NCI-H2171 treated with DMSO at 0.1 percent for 48 hours (cell line): ENCODE data around the gene LSM10.

Experiments
- DNase-seq: peaks from one replicate; lab custom pipeline; 2025; lab: John Stamatoyannopoulos, UW

Gene LSM10

DNA sequence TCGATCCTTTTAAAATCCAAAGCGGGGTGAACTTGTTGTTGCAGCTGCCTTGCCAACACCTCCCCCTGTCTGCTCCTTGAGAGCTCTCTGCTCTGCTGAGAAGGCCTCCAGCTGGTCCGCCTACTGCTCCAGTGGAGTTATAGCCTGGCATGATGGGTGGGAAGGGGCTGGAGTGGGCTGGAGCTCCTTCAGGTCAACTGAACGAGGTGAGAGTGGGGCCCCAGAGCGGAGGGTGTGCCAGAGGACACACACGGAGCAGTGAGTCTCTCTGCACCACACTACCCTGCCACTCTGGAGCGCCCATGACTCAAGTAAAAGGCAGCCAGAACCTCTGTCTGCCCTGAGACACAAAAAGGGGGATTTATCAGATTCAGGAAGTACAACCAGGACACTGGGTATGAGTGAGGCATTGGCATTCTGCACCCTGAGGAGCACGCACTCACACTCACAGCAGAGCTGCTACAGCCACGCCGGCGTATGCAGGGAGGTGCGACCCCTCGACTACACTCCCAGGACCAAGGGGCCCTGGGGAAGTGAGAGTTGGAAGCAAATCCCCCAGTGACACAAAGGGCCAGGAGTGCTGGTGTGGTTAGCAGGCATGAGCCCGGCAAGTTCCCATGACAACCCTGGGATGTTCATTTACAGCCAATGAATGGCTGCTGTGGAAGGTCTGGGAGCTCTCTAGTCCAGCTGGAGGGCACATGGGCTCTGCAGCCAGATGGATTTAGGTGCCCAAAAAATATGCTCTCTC lies 46.3 kb downstream of the LSM10 start:
- DNase-seq: no peak

GRCh38 chr1:36350659-36351226 lies 47.0 kb downstream of the LSM10 start:
- DNase-seq: no peak

GRCh38 chr1:36349839-36350238 lies 47.9 kb downstream of the LSM10 start:
- DNase-seq: no peak

GRCh38 chr1:36349241-36349671 lies 48.5 kb downstream of the LSM10 start:
- DNase-seq: no peak

GRCh38 chr1:36346741-36347370 lies 50.9 kb downstream of the LSM10 start:
- peak; percentile 15 for DNase-seq

- DNase-seq: no peak
Measured at GRCh38 chr1:36345353-36345752, 52.4 kb downstream of the LSM10 start.

DNA sequence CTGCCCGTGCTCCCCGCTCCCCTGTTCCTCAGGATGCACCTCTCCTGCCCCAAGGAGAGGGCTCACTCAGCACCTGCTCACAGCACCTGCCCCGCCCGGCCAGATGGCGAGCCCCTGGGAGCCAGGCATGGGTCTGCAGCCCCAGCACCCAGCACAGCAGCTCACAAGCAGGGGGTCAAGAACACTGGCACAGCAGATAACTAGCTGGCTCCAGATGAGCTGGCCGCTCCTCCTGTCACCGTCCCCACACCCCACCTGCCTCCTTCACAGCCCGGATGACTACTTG lies 53.4 kb downstream of the LSM10 start:
- no peak for DNase-seq

DNA sequence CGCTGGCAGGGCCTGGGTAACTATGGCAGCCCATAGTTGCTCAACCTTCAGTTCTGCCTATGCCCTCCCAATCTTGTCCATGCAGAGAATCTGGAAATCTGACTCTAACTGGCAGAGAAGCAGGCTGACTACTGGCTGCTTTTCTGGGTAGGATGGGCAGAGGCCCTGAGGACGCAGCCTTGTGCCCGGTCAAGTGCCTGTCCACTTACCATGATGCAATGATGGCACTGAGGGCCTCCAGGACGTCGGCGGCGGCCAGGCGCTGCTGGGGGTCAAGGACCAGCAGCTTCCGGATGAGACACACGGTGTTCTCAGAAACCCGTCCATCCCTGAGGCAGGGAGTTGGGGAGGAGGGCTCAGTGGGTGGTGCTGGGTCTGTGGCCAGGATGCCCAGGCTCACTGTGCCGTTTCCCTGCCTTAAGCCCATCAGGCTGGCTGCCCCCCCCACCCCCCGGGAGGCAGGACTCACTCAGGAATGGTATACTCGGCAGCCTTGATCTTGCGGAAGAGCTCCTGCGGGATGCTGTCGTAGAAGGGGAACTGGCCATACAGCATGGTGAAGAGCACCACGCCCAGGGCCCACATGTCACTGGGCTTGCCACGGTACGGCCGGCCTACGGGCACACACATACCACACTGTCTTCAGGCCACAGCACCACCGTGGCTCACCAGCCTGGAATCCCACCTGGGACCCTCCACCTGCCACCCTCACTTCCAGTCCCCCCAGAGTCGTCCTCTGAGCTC lies 53.9 kb downstream of the LSM10 start:
- no peak for DNase-seq
